ENCODE data around the gene EXOC4.
"Not testable (repeated sequence)": the region's sequence is repeated elsewhere in the genome, so short reads cannot be mapped to it uniquely, and the experiment has no call there.

EXOC4 gene

DNA sequence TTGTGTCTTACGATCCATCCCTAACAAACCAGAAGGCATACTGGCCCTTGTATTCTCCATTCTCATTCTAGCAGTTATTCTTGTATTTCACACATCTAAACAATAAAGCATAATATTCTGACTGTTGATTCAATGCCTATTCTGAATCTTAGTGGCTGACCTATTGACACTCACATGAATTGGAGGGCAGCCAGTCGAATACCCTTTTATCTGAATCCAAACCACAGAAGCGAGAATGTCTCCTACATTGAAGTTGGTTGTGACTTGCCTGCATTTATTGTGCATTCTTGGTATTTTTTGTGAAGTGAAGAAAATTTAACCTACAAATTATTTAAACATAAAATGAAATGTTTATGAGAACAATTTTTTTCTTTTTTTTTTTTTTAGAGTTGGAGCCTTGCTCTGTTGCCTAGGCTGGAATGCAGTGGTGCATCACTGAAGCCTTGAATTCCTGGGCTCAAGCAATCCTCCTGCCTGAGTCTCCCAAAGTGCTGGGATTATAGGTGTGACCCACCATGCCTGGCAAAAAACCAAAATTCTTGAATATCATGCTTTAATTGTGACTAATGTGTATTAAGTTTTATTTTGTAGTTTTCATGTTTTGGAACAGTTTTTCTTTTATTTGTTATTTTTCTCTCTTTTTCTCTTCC, 22.7 kb downstream of the EXOC4 start:
- peak; percentile 32 for DNase-seq (ENCODE audit: low spot score)

DNA sequence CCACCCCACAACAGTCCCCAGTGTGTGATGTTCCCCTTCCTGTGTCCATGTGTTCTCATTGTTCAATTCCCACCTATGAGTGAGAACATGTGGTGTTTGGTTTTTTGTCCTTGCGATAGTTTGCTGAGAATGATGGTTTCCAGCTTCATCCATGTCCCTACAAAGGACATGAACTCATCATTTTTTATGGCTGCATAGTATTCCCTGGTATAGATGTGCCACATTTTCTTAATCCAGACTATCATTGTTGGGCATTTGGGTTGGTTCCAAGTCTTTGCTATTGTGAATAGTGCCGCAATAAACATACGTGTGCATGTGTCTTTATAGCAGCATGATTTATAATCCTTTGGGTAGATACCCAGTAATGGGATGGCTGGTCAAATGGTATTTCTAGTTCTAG, 26.1 kb downstream of the EXOC4 start:
- not testable (repeated sequence) for DNase-seq (ENCODE audit: low spot score)

DNA sequence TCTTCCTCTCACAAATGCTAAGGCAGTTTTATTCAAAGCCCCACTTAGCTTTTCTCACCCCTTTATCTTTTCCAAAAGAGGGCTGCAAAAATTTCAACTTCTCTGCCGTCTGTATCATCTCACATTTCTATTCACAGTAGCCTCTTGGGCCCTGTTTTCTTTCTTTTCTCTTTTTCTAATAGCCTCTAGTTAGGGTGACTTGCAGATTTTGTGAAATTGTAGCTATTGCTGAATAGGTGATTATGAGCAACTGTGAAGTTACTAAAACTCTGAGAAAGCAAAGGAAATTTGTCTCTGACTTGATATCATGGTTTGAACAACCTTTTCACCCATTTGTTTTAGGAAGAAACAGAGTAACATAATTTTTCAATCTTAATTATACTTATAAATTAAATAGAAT, 29.2 kb downstream of the EXOC4 start:
- no peak for DNase-seq (ENCODE audit: low spot score)

DNA sequence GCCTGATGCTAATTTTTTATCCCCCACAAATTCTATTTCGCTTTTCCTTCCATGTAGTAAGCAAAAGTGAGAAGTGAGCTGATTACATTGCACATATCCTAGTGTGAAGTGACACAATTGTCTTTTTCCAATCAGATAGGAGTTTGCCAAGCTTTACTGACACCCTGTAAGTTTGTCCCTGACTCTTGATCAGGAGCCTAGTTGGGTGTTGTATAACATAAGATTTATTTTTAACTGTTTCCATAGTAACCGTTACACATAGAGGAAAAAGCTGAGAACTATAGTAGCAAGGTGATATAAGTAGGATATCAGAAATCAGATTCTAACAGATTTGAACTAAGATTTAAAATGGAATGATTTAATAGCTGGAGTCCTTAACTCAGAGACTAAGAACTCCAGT, 31.2 kb downstream of the EXOC4 start:
- no peak for DNase-seq (ENCODE audit: low spot score)

DNA sequence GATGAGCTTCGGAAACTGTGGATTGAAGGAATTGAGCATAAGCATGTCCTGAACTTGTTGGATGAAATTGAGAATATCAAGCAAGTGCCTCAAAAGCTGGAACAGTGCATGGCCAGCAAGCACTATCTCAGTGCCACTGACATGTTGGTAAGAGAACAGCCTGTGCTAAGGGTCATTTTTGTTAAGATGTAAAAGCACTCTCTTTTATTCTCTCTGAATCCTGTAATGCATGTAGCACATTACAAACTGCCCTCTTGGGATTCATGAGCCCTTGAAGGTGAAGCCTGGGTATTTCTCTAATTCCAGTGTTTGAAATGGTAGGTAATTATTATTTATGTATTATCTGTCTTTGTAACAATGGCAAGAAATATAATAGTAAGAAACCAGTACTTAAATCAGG, 36.1 kb downstream of the EXOC4 start:
- DNase-seq (ENCODE audit: low spot score), result no peak

DNA sequence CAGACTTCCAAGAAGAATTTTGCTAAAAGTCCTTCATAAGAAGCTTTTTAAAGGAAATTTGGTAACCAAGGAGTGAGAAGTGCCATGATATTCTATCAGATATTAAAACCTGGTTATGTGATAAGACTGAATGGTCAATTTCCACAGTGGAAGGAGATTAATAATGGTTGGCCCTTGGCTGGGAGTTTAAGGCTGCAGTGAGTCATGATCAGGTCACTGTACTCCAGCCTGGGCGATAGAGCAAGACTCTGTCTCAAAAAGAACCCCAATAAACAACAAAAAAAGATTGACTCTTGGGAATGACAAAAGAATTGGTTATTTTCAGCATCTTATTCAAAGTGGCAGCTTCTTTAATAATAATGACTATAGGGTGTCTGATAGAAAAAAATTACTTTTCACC, 37.2 kb downstream of the EXOC4 start:
- DNase-seq (ENCODE audit: low spot score), result no peak

DNA sequence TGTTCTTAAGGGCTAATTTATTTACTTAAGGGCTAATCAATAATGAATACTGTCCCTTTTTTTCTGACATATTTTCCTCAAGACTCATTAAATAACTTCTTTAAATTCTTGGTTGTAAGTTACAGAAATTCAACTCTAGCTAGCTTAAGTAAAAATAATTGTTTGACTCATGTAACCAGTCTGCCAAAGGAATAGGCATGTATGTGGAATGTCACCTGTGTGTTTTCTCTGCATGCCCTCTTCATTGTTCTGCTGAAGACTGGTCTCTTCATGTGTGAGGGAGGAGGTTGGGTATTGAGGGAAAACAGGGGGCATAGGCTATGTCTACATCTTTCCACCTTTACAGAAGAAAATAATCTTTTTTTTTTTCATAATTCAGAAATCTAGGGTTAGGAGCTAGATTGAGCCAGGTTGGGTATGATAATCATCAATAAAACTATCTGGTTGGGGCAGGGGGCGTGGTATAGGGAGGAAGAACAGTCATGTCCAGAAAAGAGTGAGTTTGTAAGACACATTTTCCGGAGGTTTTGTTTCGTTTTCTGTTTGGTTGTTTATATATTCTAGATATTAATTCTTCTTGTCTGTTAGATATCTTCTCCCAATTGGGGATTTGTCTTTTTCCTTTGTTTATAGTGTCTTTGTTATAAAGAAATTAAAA, 37.9 kb downstream of the EXOC4 start:
- DNase-seq (ENCODE audit: low spot score), result no peak

DNA sequence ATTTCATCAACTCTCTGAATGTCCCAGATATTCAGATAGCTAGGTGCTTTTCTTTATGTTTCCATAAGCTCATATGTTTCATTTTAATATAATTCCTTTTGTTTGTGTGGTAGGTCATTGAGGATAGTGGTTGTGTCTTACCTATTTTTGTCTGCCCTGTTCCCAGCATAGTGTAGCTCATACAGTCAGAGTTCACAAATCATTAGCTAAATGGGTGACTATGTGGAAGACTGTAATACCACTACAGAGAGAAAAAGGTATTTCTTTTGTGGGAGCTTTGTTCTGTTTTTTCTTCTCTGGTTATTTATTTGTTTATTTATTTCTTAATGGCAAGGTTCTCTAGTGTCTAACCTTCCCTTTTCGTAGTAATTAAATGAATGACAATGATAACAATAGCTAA, 39.8 kb downstream of the EXOC4 start:
- DNase-seq (ENCODE audit: low spot score), result no peak

DNA sequence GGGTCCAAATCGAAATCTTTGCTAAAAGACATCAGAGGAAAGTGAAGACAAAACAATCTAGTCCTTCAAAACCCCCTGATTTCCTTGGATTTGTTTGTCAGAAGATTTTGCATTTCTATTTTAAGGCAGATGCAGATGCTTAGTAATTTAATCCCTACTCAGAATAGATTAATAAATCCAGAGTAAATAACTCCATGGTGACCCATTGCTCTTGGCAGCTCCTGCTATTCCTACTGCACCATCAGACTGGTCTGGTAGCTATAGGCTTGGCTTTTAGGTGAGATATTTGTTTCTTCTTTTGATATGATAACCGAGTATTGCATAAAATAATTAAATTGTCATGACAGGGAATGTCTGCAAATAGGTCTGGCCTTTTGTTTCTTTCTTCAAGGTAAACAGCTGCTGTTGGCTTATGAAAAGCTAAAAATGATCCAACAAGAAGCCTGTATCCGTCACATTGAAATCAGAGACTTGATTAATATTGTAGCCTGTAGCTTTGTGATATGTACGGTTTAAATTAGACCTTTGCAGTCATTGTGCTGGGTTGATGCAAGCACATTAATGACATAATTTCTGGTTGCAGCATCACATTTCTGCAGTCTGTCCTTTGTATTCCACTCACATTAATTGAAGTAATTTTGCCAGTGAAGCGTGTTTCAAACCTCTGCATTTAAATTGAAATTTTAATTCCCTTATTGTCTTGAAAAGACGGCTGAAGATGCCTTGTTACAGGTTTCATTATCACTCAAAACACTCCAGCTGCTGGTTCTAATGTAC, 40.7 kb downstream of the EXOC4 start:
- no peak for DNase-seq (ENCODE audit: low spot score)

DNA sequence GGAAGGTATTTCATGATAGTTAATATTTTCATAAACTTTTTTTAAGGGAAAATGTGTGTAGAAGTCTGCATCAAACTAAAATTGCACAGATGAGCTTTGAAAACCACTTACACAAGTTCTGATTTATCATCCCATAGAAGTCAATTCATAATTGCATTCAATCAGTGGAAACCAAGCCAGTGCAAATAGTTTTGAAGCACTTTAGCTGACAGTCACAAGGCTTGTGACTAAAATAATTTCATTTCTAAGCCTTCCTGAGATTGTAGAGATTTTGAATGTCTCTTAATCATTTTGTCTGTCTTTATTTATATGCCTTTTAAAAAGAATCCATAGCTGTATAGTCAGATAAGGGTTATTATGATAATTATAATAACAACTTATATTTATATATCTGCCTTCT, 41.4 kb downstream of the EXOC4 start:
- no peak for DNase-seq (ENCODE audit: low spot score)

DNA sequence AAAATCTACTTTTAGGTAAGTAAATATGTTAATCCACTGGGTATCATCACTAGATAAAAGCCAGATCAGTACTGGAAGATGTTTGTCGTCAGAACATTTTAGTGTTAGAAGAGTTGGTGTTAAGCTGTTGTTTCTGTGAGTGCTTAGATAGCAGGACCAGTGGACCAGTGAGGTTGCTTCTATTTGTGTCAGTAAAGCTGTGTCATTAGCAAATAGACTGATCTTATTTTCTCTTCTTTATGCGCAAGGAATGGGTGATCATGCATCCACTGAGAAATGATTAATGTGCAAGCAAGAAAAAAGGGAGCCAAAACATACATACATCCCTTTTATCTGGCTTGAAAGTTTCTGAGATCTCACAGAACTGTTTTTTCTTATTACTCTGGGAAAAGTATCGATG, 42.6 kb downstream of the EXOC4 start:
- DNase-seq (ENCODE audit: low spot score), result no peak

DNA sequence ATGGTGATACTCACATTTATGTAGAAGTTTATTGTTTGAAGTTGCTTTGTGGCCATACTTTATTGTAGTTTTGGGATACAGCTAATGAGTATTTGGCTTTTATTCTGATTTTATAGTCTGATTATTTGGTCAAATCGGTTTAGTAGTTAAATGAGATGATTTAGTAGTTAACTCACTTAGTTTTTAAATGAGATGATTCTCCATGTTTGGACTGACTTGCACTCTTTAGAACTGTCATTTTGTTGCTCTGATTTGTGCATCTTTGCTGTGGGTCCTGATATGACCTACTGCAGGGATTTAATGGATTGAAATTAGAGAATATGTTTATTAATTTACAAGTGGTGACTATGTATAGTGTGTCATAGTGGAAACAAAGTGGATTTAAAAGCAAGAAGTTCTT, 44.2 kb downstream of the EXOC4 start:
- no peak for DNase-seq (ENCODE audit: low spot score)

DNA sequence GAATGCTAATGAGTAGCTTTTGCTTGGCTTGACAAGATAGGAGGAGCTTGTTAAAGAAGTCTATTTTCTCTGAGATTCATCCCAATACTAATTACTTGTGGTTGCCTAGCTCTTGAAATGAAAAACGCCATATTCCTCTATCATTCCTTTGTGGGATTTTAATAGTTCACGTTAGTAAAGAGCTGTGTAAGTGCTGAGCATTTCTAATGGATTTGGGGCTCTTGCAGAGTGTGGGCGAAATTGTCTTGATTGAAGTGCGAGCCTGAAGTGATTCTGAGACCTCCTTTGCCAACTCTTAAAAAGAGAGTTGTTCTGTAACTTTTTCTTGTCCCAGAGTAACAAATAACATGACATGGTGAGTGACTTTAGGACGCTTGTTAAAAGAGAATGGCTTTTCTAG, 45.2 kb downstream of the EXOC4 start:
- no peak for DNase-seq (ENCODE audit: low spot score)

DNA sequence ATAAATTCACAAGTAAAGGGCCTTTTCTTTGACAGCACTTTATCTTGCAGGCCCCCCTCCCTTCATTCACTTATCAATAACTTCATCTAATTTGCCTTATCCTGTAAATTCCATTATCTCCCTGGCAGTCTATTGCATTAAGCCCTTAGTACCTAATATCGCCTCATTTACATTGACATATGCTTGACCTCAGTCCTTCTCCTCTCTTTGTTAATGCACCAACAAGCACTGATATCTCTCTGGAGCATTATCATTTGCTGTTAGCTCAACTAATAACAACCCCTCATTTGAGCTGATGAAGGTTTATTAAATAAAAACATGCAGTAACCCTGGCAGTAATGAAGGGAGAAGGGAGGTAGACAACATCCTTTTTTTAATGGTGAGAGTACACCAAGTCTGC, 46.8 kb downstream of the EXOC4 start:
- DNase-seq (ENCODE audit: low spot score), result no peak

DNA sequence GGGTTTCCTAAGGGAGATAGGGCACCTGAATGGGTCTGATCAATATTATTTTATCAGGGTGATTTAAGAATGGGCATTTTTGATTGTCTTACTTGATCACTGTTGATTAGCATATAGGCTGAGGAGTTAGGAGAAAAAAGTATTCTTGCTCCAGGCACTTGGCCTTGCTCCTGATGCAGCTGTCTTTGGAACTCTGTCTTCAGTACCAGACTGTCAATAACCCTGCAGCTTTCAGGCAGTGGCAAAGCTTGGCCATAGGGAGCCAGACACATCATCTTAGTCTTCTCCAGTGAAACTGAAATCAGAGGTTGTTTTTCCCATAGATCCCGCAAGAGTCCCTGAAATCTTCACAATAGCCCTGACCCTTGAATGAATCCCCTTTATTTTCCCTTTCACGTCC, 47.2 kb downstream of the EXOC4 start:
- no peak for DNase-seq (ENCODE audit: low spot score)

DNA sequence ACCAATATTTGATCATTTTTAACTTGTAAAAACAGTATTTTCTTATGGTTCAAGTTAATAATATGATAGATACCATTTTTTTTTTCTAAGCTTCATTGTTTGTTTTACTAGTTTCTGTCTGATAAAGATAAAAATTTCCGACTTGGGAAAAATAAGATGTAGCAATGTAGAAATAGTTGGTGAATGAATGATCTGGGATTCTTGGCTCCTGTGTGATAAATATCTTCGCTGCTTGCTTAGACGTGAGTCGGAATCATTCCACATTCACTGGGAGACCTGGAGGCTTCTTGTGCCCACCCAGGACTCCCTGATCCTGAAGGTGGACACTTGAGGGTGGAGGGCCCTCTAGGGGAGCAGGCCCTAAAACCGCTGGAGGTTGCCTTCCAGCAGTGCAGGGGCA, 47.9 kb downstream of the EXOC4 start:
- DNase-seq (ENCODE audit: low spot score), result no peak

DNA sequence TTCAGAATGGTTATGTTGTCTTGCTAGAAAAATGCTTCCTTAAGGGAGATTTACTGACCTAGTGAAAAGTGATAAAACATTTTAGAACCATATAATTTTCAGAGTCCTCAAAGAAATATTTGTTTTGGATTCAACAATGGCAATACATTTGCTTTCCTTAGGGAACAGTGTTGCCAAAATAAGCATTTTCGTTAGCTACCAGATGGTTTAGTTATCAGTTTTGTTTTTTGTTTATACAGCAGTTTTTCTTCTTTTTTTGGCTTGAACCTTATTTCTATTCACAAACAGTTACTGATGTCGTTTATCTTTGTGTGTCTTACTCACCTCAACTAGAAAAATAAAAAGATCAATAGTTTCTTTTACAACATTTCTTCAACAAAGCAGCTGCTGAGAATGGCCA, 48.6 kb downstream of the EXOC4 start:
- no peak for DNase-seq (ENCODE audit: low spot score)

DNA sequence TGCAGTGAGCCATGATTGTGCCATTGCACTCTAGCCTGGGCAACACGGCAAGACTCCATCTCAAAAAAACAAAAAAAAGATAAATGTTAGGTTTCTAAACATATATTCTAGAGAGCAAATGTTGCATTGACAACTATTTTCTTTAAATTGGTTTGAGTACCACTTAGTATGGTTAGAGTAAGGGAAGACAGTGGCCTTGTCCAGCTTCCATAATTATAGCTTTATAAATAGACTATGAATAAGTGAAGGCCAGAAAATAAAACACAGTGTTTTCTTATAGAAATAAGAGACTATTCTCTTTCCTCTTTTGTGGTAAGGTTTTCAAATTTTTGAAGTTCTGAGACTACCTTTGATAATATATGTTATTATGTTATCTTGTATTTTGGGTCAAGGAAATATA, 50.5 kb downstream of the EXOC4 start:
- DNase-seq (ENCODE audit: low spot score), result no peak

DNA sequence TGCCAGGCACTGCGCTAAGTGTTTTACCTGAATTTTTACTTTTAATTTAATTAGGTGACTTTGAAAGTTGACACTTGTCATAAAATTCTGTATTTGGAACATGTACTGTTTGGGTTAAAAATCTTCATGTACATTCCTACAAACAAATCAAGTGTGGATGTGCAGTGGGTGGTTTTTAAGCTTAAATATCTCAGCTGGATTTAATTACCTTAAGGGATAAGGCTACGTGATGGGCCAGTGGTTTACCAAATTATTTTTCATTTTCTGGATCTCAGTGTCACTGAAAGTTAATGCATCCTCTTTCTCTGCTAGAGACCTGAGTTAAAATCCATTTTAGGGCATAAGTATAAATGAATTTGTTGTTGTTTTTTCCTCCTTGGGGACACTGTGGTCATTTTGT, 51.1 kb downstream of the EXOC4 start:
- DNase-seq (ENCODE audit: low spot score), result no peak

DNA sequence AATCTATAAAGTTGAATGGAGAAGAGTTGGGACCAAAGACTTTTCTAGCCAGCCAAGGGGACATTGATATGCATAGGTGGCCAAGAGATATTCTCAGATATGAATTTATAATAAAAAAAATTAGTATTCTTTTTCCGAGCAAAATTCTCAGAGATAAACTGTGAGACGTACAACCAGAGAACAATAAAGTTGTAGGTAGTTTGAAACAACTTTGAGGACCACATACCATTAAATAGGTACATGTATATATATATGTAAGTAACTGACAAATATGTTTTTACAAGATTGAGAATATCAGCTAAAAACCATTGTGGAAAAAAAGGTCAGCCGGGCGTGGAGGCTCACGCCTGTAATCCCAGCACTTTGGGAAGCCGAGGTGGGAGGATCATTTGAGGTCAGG, 56.5 kb downstream of the EXOC4 start:
- no peak for DNase-seq (ENCODE audit: low spot score)

DNA sequence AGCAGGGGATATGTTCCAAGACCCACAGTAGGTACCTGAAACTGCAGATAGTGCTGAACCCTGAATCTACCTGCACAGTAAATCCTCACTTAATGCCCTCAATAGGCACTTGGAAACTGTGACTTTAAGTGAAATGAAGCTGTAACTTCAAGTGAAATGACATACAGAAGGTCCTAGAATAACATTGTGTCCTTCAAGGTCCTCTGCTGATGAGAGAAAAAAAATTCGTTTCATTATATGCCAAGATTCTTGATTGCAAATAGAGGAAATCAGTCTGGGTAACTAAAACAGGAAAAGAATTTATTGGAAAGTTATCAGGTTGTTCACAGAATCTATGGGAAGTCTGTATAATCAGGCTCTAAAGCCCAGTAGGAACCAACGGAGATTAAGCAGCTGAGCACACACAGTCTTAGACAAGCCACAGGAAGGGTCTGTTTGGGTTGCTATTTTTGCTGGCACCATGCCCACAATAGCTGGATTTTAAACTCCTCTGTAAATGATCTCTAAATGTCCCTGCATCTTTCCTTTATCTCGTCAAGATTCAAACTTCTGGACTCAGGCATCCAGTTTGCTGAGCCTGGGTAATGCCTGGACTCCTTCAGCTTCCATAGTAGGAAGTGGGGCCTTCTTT, 57.5 kb downstream of the EXOC4 start:
- DNase-seq (ENCODE audit: low spot score), result no peak

DNA sequence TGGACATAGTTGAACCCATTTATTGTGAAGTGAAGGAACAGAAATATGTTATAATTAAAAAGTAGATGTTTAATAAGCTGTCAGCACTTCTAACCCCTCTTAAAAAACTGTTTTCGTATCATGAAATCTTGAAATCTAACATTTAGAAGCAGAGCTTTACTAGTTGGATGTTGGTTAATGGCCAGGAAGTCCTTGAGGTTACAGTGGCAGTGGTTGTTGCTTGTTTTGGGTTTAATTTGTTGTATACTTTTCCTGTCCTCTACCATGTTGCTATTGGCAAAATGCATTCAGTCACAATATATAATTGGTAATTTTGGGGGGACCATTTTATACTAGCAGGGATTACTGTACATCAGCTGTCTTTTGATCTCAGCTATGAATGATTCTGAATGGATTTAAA, 60.7 kb downstream of the EXOC4 start:
- no peak for DNase-seq (ENCODE audit: low spot score)

DNA sequence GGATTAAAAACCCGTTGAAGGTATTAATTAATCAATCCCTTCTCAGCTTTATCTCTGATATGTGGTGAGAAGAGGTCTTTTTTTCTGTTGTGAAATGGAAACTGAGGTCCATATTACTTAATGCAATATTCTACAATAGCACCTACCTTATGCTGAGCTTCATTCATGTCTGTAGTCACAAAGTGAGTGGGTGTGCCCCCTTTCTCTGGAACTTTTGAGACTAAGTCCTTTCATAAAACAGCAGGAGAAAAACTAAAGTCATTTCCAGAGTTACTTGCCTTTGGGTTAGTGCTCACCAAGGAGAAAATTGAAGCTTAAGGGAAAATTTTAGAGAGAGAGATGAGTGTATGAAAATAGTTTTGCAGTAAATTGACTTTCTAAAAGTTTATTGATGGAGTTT, 61.2 kb downstream of the EXOC4 start:
- DNase-seq (ENCODE audit: low spot score), result no peak

All from LoVo (cell line).